A549 (cell line): ENCODE measurements around the gene DNAH11. TPM values are rescaled to one million over a fixed set of nuclear protein-coding genes. Genes with fewer than 3 reads are reported as not detected.

Source experiments
- ATAC-seq, 2 experiments: fragments of 200-7000 bp in 1 of 2; fragments of >200 bp in 1 of 2; cut with Nextera tagmentation in 1 of 2; cut with Tn5 transposase in 1 of 2; 3 replicates each; pipeline versions ENCODE4 v1.8.0 to v1.9.1; 2018 to 2020; ENCODE audit warnings: mild to moderate bottlenecking in 1 of 2, moderate library complexity in 1 of 2
- CTCF ChIA-PET: fragments of 300-600 bp; sonication (Branson Sonifier 250); formaldehyde crosslinking; extraction: SDS; loops from one replicate; lab custom pipeline; 2021; ENCODE audit warnings: antibody characterized with exemption, inconsistent platforms; lab: Yijun Ruan, JAX
- POLR2A ChIA-PET: fragments of 350-600 bp; formaldehyde crosslinking; extraction: SDS; loops from one replicate; lab custom pipeline; 2021; ENCODE audit warnings: antibody characterized with exemption, inconsistent platforms; lab: Yijun Ruan, JAX
- DNase-seq, 2 experiments: peaks; one replicate each; pipeline versions ENCODE4 v3.0.0 to v3.0.0-alpha.2; 2011 to 2016; ENCODE audit warnings: low read depth in 1 of 2, low spot score in 1 of 2
- FAIRE-seq: peaks from 2 replicates; lab custom pipeline; 2011; peaks lifted over from hg19 to GRCh38; lab: Jason Lieb, UNC
- H3K27ac ChIP-seq, 2 experiments: fragments of >200 bp; sonication (Bioruptor Twin); formaldehyde crosslinking; 3 replicates each; pipeline ENCODE4 v1.5.1; 2016 to 2017
- H3K4me1 ChIP-seq: fragments of >200 bp; sonication (Bioruptor Twin); formaldehyde crosslinking; 3 replicates; pipeline ENCODE4 v1.6.1; 2016
- H3K4me2 ChIP-seq: fragments of >200 bp; sonication (Bioruptor Twin); formaldehyde crosslinking; 3 replicates; pipeline ENCODE4 v1.6.1; 2016
- H3K4me3 ChIP-seq: fragments of >200 bp; sonication (Bioruptor Twin); formaldehyde crosslinking; 3 replicates; pipeline ENCODE4 v1.5.1; 2016
- H3K9me3 ChIP-seq: fragments of >200 bp; sonication (Bioruptor Twin); formaldehyde crosslinking; 3 replicates; pipeline ENCODE4 v1.6.1; 2016
- CHD4 ChIP-seq: fragments of 200-600 bp; sonication (generic); IDR thresholded peaks from 2 replicates; pipeline ENCODE4 v1.6.1; 2016; ENCODE audit warnings: antibody characterized with exemption, mild to moderate bottlenecking, borderline replicate concordance
- CTCF ChIP-seq: fragments of >200 bp; sonication (Bioruptor Twin); formaldehyde crosslinking; IDR thresholded peaks from 3 replicates; pipeline ENCODE4 v1.5.1; 2016
- EHMT2 ChIP-seq: fragments of 200-600 bp; sonication (generic); IDR thresholded peaks from 2 replicates; pipeline ENCODE4 v1.6.1; 2016; ENCODE audit warnings: antibody characterized with exemption, low read depth, mild to moderate bottlenecking, moderate library complexity
- ELK1 ChIP-seq: fragments of 150-350 bp; IDR thresholded peaks from 2 replicates; pipeline ENCODE4 v1.6.1; 2014; ENCODE audit warnings: low read depth, mild to moderate bottlenecking, low read length
- FOXS1 ChIP-seq: fragments of 250-450 bp; sonication (Bioruptor Pico); IDR thresholded peaks from 2 replicates; pipeline ENCODE4 v1.5.0; 2020; ENCODE audit warnings: mild to moderate bottlenecking, moderate library complexity
- HES2 ChIP-seq: fragments of >200 bp; sonication (Bioruptor Twin); formaldehyde crosslinking; IDR thresholded peaks from 2 replicates; pipeline ENCODE4 v1.6.1; 2016
- HMGXB4 ChIP-seq: fragments of 250-450 bp; sonication (Bioruptor Pico); IDR thresholded peaks from 2 replicates; pipeline ENCODE4 v1.5.0; 2021; ENCODE audit warnings: mild to moderate bottlenecking, moderate library complexity, borderline replicate concordance
- HOXB5 ChIP-seq: fragments of 250-450 bp; sonication (Bioruptor Pico); IDR thresholded peaks from 2 replicates; pipeline ENCODE4 v1.5.0; 2020; ENCODE audit warnings: mild to moderate bottlenecking, moderate library complexity
- JUNB ChIP-seq: fragments of >200 bp; sonication (Bioruptor Twin); formaldehyde crosslinking; IDR thresholded peaks from 2 replicates; pipeline ENCODE4 v1.6.1; 2016
- MAFK ChIP-seq: fragments of 450-650 bp; IDR thresholded peaks from 2 replicates; pipeline ENCODE4 v1.6.1; 2014; ENCODE audit not compliant: partially characterized antibody
- MYC ChIP-seq: IDR thresholded peaks from 2 replicates; pipeline ENCODE4 v1.6.1; 2012; ENCODE audit warnings: mild to moderate bottlenecking, inconsistent platforms, low read length, improper control_type of control experiment, borderline replicate concordance
- NFE2L2 ChIP-seq: fragments of 150-350 bp; conservative IDR thresholded peaks from 2 replicates; pipeline ENCODE4 v1.6.1; 2014; ENCODE audit warnings: low read length
- NR3C1 ChIP-seq: fragments of >200 bp; sonication (Bioruptor Twin); formaldehyde crosslinking; IDR thresholded peaks from 3 replicates; pipeline ENCODE4 v1.6.1; 2017
- RAD21 ChIP-seq, 2 experiments: fragments of >200 bp in 1 of 2; sonication (Bioruptor Twin) in 1 of 2; formaldehyde crosslinking in 1 of 2; IDR thresholded peaks in 1 of 2; conservative IDR thresholded peaks in 1 of 2; 2 replicates in 1 of 2; 3 replicates in 1 of 2; pipeline ENCODE4 v1.6.1; 2012 to 2018; ENCODE audit warnings: inconsistent platforms in 1 of 2
- RARB ChIP-seq: fragments of 250-450 bp; sonication (Bioruptor Pico); IDR thresholded peaks from 2 replicates; pipeline ENCODE4 v1.8.0; 2021; ENCODE audit warnings: mild to moderate bottlenecking, moderate library complexity
- RCOR1 ChIP-seq: fragments of 150-350 bp; IDR thresholded peaks from 2 replicates; pipeline ENCODE4 v1.6.1; 2014; ENCODE audit warnings: antibody characterized with exemption, low read length, low read depth
- REST ChIP-seq: fragments of 200-600 bp; sonication (generic); IDR thresholded peaks from 2 replicates; pipeline ENCODE4 v1.6.1; 2016; ENCODE audit warnings: antibody characterized with exemption, mild to moderate bottlenecking, moderate library complexity
- SMC3 ChIP-seq: fragments of >200 bp; sonication (Bioruptor Twin); formaldehyde crosslinking; IDR thresholded peaks from 3 replicates; pipeline ENCODE4 v1.6.1; 2018; ENCODE audit warnings: inconsistent platforms
- TP53 ChIP-seq: fragments of 250-450 bp; sonication (Bioruptor Pico); IDR thresholded peaks from 2 replicates; pipeline ENCODE4 v1.5.0; 2021; ENCODE audit warnings: mild to moderate bottlenecking, moderate library complexity
- ZC3H11A ChIP-seq: fragments of 450-650 bp; IDR thresholded peaks from 2 replicates; pipeline ENCODE4 v1.6.1; 2014; ENCODE audit warnings: antibody characterized with exemption, mild to moderate bottlenecking
- WGBS: methylation state at CpG from one replicate; pipeline ENCODE4 v1.1.6; 2017; ENCODE audit errors: missing lambda C conversion rate; 5-methylcytosine and 5-hydroxymethylcytosine counted together
- polyA plus RNA-seq, 4 experiments: library from polyadenylated mRNA; depleted of rRNA in 3 of 4; stranded (reverse); fragments of >200 nt; fragmentation: RNase III in 1 of 4; extraction: RNeasy Plus Mini Kit Qiagen cat#74134 plus additional on column Dnase treatment in 1 of 4; gene quantifications; 2 replicates in 3 of 4; 3 replicates in 1 of 4; pipeline ENCODE4 v1.2.3, GENCODE V29; 2011 to 2017

The DNAH11 gene
- polyA plus RNA-seq, 2 of the 4 experiments (the other 2 are of a cell fraction) = 0.03 to 0.13 TPM

GRCh38 chr7:21504021-21504420 is 38.8 kb upstream of the DNAH11 start:
- CTCF ChIA-PET = interaction anchor here (1.2 kb wide), 1 partner anchor 15 kb away, joined by 3 read pairs; no protein-coding TSS in a partner anchor
- WGBS = 25% methylated on average over 2 of the region's 2 CpGs

GRCh38 chr7:21507627-21508343 is 35.1 kb upstream of the DNAH11 start:
- 82% methylated on average over 6 of the region's 8 CpGs for WGBS
- FAIRE-seq (no peak), DNase-seq (peak in 1 of 2 experiments; percentile 21), ATAC-seq (peak in 1 of 2 experiments; percentile 73; a peak in 3 of 6 replicates)
- no peak overlapping the region for H3K4me3 ChIP-seq
- no peaks in the 10 kb centered on the region for H3K4me1 ChIP-seq
- ChIA-PET CTCF (no interaction called here), POLR2A (no interaction called here)
- peaks cover 6% of the 10 kb centered on the region; the same call in 2 of the 3 replicates for H3K9me3 ChIP-seq
- peak; percentile 30; the same call in 2 of the 3 replicates for TF ChIP-seq CTCF
- no peak for TF ChIP-seq EHMT2
- TF ChIP-seq REST = no peak
- no peak for TF ChIP-seq ELK1
- TF ChIP-seq HMGXB4 (CRISPR knock-in tag) = no peak
- no peak for TF ChIP-seq MAFK
- TF ChIP-seq RCOR1 = no peak
- no peak for TF ChIP-seq NFE2L2
- TF ChIP-seq ZC3H11A = no peak
- TF ChIP-seq CHD4 = no peak
- TF ChIP-seq JUNB = no peak
- peak; percentile 10; the same call in 1 of the 3 replicates for TF ChIP-seq SMC3
- TF ChIP-seq RAD21 (conservative IDR thresholded peaks at IDR 0.05 in 1 of 2, IDR thresholded peaks at IDR 0.05 in 1 of 2) = peak; percentile 39 to 72; a peak in 2 of 5 replicates
- no peak for TF ChIP-seq NR3C1
- H3K27ac ChIP-seq = no peak overlapping the region
- no peak overlapping the region for H3K4me2 ChIP-seq

More at GRCh38 chr7:21504021-21504420, 38.8 kb upstream of the DNAH11 start:
- POLR2A ChIA-PET = no interaction called here
- no peaks in the 10 kb centered on the region for H3K4me1 ChIP-seq
- no peak overlapping the region for H3K27ac ChIP-seq
- H3K4me2 ChIP-seq = no peak overlapping the region
- ATAC-seq = no peak
- H3K4me3 ChIP-seq = no peak overlapping the region
- DNase-seq = no peak
- H3K9me3 ChIP-seq = peaks cover 6% of the 10 kb centered on the region; the same call in 1 of the 3 replicates
- no peak for FAIRE-seq
- no peak for TF ChIP-seq RARB (CRISPR knock-in tag)
- no peak for TF ChIP-seq HOXB5 (CRISPR knock-in tag)
- TF ChIP-seq TP53 (CRISPR knock-in tag) = no peak
- no peak for TF ChIP-seq HES2
- no peak for TF ChIP-seq JUNB
- TF ChIP-seq MYC = no peak
- no peak for TF ChIP-seq ELK1
- no peak for TF ChIP-seq FOXS1 (CRISPR knock-in tag)
- TF ChIP-seq RCOR1 = no peak
